GM18907 (cell line): Measurements from ENCODE around the gene TOP3B.

Experiments
- ATAC-seq: cut with Tn5 transposase; IDR thresholded peaks from one replicate; pipeline ENCODE4 v1.9.1; 2021; ENCODE audit warnings: mild to moderate bottlenecking, moderate library complexity; ENCODE audit not compliant: unreplicated experiment

The TOP3B gene

GRCh38 chr22:21963286-21963685 lies 19.3 kb downstream of the TOP3B start:
- no peak for ATAC-seq

- ATAC-seq = no peak
Measured at GRCh38 chr22:21962655-21962949, 20.0 kb downstream of the TOP3B start.

- ATAC-seq = no peak
Measured at GRCh38 chr22:21961886-21962654, 20.5 kb downstream of the TOP3B start.

GRCh38 chr22:21961127-21961867 lies 21.3 kb downstream of the TOP3B start:
- no peak for ATAC-seq

GRCh38 chr22:21960200-21961126 lies 22.1 kb downstream of the TOP3B start:
- ATAC-seq = no peak

- ATAC-seq = no peak
Measured at GRCh38 chr22:21959274-21960074, 23.1 kb downstream of the TOP3B start.

- no peak for ATAC-seq
Measured at GRCh38 chr22:21958360-21959273, 24.0 kb downstream of the TOP3B start.

GRCh38 chr22:21952586-21953571 lies 29.7 kb downstream of the TOP3B start, which contains the start of gene PPM1F:
PPM1F (minus strand) TSS chr22:21952848; CDS start chr22:21946048, 6,800 bp downstream.
- peak; percentile 59 for ATAC-seq

GRCh38 chr22:21951931-21952465 lies 30.6 kb downstream of the TOP3B start:
- ATAC-seq = peak; percentile 30

GRCh38 chr22:21951062-21951461 lies 31.5 kb downstream of the TOP3B start:
- no peak for ATAC-seq

GRCh38 chr22:21949948-21950347 lies 32.6 kb downstream of the TOP3B start:
- no peak for ATAC-seq

GRCh38 chr22:21949569-21949918 lies 33.0 kb downstream of the TOP3B start:
- no peak for ATAC-seq

GRCh38 chr22:21948824-21949568 lies 33.6 kb downstream of the TOP3B start:
- no peak for ATAC-seq

- no peak for ATAC-seq
Measured at GRCh38 chr22:21948390-21948789, 34.2 kb downstream of the TOP3B start.

- ATAC-seq = no peak
Measured at GRCh38 chr22:21947040-21948014, 35.3 kb downstream of the TOP3B start.

GRCh38 chr22:21946262-21946925 lies 36.2 kb downstream of the TOP3B start:
- no peak for ATAC-seq
